ENCODE measurements around the gene TNFAIP8L3. TPM values are rescaled to one million over a fixed set of nuclear protein-coding genes. Genes with fewer than 3 reads are reported as not detected.
"Not testable (repeated sequence)": the region's sequence is repeated elsewhere in the genome, so short reads cannot be mapped to it uniquely, and the experiment has no call there.

TNFAIP8L3 gene
- 1 to 10 TPM in 3 of 4 donors, under 1 TPM in 1; 0.75 to 4.9 (median 4.2) TPM for total RNA-seq

DNA sequence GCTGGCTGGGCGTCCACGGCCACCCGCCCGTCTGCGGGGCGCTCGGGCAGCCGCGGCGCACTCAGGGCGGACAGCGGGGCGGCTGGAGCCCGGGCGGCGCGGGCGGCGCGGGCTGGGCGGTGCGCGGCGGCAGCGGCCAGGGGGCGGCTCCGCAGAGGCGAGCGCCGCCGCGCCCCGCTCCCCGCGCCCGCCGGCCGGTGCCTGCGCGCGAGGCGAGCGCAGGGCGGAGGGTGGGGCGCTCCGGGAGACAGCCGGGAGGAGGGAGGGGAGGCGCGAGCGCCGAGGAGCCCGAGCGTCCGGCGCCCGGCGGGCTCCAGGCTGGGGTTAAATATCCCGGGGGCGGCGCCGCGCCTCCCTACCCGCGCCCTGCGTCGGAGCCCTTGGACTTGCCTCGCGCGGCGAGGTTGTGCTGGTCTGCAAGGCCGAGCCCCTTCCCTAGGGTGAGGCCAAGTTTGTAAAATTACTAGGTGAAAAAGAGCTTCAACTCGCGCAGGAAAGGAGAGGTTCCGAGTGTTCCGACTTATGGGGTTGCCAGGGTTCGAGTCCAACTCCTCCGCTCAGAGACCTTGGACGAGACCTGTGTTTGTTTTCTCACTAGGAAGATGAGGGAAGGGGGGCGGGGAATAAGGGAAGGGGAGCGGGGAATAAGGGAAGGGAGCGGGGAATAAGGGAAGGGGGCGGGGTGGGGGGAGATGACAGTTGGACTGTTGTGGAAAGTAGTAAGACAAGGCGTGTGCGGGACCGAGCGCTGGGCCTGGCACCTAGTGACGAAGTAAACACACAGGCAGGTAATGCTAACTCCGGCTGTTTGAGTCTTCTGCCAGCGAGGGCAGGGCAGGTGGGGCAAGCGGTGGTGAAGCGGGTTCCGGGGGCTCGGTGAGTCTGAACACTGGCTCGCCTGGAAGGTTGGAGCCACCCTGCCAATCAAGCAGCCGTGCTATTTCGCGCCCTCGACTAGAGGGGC is at the start of gene TNFAIP8L3:
Gene TNFAIP8L3 (minus strand): TSS at position 301 of the 964 bp plus-strand sequence. CDS start 311 bp downstream, outside the sequence.
- ATAC-seq (peak; percentile 20 to 50), DNase-seq (no peak)
- H3K36me3 ChIP-seq: no peaks in the 10 kb centered on the region
- H3K9me3 ChIP-seq: no peaks in the 10 kb centered on the region
- in situ Hi-C loops (cut with MboI; ENCODE audit: low sequenced_read_pairs in 4 of 4): no loop called here
- TF ChIP-seq POLR2A (IDR thresholded peaks at IDR 0.05): no peak
- TF ChIP-seq, protein P1, sequence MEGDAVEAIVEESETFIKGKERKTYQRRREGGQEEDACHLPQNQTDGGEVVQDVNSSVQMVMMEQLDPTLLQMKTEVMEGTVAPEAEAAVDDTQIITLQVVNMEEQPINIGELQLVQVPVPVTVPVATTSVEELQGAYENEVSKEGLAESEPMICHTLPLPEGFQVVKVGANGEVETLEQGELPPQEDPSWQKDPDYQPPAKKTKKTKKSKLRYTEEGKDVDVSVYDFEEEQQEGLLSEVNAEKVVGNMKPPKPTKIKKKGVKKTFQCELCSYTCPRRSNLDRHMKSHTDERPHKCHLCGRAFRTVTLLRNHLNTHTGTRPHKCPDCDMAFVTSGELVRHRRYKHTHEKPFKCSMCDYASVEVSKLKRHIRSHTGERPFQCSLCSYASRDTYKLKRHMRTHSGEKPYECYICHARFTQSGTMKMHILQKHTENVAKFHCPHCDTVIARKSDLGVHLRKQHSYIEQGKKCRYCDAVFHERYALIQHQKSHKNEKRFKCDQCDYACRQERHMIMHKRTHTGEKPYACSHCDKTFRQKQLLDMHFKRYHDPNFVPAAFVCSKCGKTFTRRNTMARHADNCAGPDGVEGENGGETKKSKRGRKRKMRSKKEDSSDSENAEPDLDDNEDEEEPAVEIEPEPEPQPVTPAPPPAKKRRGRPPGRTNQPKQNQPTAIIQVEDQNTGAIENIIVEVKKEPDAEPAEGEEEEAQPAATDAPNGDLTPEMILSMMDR (IDR thresholded peaks at IDR 0.05 in 4 of 5, conservative IDR thresholded peaks at IDR 0.05 in 1 of 5): no peak
- intact Hi-C loops (cut with DNase I; ENCODE audit: low total_unique reads): no loop called here
- peak within 1 kb of the TSS; percentile 56 to 72 (median 58) for H3K4me3 ChIP-seq
- H3K4me1 ChIP-seq: peaks cover 0 to 12% of the 10 kb centered on the region in 2 donors
- H3K27ac ChIP-seq: peak within 1 kb of the TSS in 2 of 4 donors; percentile 9 to 13
- H3K27me3 ChIP-seq: peaks cover 14 to 36% (median 29%) of the 10 kb centered on the region in 3 donors

- H3K36me3 ChIP-seq: no peaks in the 10 kb centered on the region
- H3K9me3 ChIP-seq: no peaks in the 10 kb centered on the region
- no peak for DNase-seq
- intact Hi-C loops (cut with DNase I; ENCODE audit: low total_unique reads) (no loop called here), in situ Hi-C loops (cut with MboI; ENCODE audit: low sequenced_read_pairs in 4 of 4) (no loop called here)
- ATAC-seq: peak in 1 of 2 donors; percentile 70
- H3K4me3 ChIP-seq: no peak overlapping the region
- no peak overlapping the region for H3K27ac ChIP-seq
- H3K27me3 ChIP-seq: no peaks in the 10 kb centered on the region
- H3K4me1 ChIP-seq: no peaks in the 10 kb centered on the region
- TF ChIP-seq, protein P1 (IDR thresholded peaks at IDR 0.05 in 4 of 5, conservative IDR thresholded peaks at IDR 0.05 in 1 of 5): no peak
- TF ChIP-seq POLR2A (IDR thresholded peaks at IDR 0.05): no peak
These were observed 49.4 kb upstream of the TNFAIP8L3 start for GRCh38 chr15:51144021-51144532.

GRCh38 chr15:51140347-51140746 is 45.6 kb upstream of the TNFAIP8L3 start:
- DNase-seq; H3K9me3 ChIP-seq; H3K36me3 ChIP-seq; H3K27ac ChIP-seq; in situ Hi-C loops (cut with MboI; ENCODE audit: low sequenced_read_pairs in 4 of 4); H3K27me3 ChIP-seq; H3K4me3 ChIP-seq; ATAC-seq; intact Hi-C loops (cut with DNase I; ENCODE audit: low total_unique reads); H3K4me1 ChIP-seq: not testable (repeated sequence)

DNA sequence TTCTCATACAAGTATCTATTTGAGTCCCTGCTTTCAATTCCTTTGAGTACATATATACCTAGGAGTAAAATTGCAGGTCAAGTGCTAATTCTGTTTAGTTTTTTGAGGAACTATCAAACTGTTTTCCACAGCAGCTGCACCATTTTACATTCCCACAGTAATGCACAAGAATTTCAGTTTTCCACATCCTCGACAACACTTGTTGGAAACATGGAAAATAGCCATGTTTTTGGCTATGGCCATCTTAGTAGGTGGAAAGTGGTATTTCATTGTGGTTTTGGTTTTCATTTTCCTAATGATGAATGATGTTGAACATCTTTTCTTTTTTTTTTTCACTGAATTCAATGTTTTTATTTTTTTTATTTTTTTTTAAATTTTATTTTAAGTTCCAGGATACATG is 44.4 kb upstream of the TNFAIP8L3 start:
- H3K36me3 ChIP-seq: no peaks in the 10 kb centered on the region
- no peaks in the 10 kb centered on the region for H3K9me3 ChIP-seq
- H3K27me3 ChIP-seq: no peaks in the 10 kb centered on the region
- DNase-seq (no peak), ATAC-seq (no peak)
- TF ChIP-seq POLR2A (IDR thresholded peaks at IDR 0.05): no peak
- TF ChIP-seq, protein P1 (IDR thresholded peaks at IDR 0.05 in 4 of 5, conservative IDR thresholded peaks at IDR 0.05 in 1 of 5): no peak
- in situ Hi-C loops (cut with MboI; ENCODE audit: low sequenced_read_pairs in 4 of 4) (no loop called here), intact Hi-C loops (cut with DNase I; ENCODE audit: low total_unique reads) (no loop called here)
- H3K4me1 ChIP-seq: no peaks in the 10 kb centered on the region
- no peak overlapping the region for H3K27ac ChIP-seq
- H3K4me3 ChIP-seq: no peak overlapping the region

DNA sequence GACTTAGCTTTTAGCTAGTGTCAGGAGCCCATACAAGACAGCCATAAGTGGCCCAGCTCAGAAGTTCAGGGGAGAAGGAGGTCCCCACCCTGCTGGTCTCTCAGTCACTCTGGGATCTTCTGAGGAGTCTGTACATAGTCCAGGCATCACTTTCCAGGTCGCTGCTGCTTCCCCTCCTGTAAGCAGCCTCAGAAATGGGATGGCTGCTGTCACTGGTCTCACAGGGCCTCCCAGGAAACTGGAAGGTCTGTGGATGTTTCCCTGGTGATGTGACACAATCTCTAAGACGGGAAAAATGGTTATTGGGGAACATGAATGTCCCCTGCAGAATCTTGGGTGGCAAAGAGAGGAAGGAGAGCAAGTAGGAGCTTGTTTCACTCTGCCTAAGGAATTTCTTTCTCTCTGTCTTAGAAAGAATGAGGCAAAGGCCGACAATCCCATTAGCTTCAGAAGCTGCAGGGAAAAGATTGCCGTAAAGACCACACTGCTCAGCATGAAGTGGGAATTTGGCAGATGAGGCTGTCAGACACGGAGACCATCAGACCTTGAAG is 43.2 kb upstream of the TNFAIP8L3 start:
- intact Hi-C loops (cut with DNase I; ENCODE audit: low total_unique reads): no loop called here
- in situ Hi-C loops (cut with MboI; ENCODE audit: low sequenced_read_pairs in 4 of 4): no loop called here
- no peak for ATAC-seq

More for the DNA sequence above, 43.2 kb upstream of the TNFAIP8L3 start:
- TF ChIP-seq POLR2A (IDR thresholded peaks at IDR 0.05): no peak
- Histone ChIP-seq H3K27me3 (no peaks in the 10 kb centered on the region), H3K4me1 (no peaks in the 10 kb centered on the region), H3K36me3 (no peaks in the 10 kb centered on the region), H3K4me3 (no peak overlapping the region), H3K9me3 (no peaks in the 10 kb centered on the region), H3K27ac (no peak overlapping the region)
- DNase-seq: no peak
